ENCODE measurements around the gene POLRMT.

Gene POLRMT

GRCh38 chr19:650121-650520 is 16.8 kb upstream of the POLRMT start:
- no peaks in the 10 kb centered on the region for H3K27me3 ChIP-seq (ENCODE audit: control insufficient read depth, insufficient read depth, low read length)
- H3K9me3 ChIP-seq (ENCODE audit: control insufficient read depth, low read length): no peaks in the 10 kb centered on the region
- no peaks in the 10 kb centered on the region for H3K4me1 ChIP-seq (ENCODE audit: control insufficient read depth, insufficient read depth, low read length)
- no peak overlapping the region for H3K4me3 ChIP-seq (ENCODE audit: low read length)
- no peak overlapping the region for H3K9ac ChIP-seq (ENCODE audit: low read length)
- no peaks in the 10 kb centered on the region for H3K36me3 ChIP-seq (ENCODE audit: control insufficient read depth, insufficient read depth, low read length)

DNA sequence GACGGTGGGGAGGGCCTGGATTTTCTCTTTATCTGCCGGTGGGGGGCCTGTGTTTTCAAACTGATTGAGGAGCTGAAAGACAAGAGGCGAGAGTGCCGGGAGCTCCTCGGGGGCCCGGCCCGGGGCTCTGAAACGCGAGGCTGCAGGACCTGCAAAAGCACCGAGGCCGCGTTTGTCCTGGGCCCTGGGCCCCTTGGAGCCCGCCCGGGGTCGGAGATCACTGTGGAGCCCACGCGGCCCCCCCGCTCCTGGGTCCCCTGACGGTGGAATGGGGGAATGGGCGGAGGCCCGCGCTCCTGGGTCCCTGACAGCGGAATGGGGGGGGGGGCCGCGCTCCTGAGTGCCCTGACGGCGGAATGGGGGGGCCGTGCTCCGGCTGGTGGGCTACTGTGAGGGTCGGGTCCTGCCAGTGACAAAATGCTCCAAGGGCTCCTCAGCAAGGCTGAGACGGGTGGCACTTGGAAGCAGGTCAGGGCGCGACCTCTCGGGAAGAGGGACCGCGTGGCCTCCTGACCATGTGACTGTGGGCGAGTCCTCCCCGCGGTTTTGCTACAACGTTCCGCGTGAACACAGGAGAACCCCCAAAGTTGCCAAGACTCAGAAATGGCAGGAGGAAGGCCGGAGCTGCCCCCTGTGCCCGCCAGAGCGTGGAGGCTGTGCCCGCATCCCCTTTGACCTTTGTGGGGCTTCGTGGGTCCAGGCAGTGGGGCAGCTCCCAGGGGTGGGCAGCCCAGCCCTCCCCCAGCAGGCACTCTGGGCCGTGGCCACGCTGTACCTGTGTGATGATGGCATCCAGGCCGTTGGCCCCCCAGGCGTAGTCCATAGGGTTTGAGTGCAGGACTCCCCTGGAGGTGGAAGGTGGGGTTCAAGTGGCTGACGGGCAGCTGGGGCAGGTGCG is 15.8 kb upstream of the POLRMT start:
- Histone ChIP-seq H3K9ac (ENCODE audit: low read length) (no peak overlapping the region), H3K36me3 (ENCODE audit: control insufficient read depth, insufficient read depth, low read length) (no peaks in the 10 kb centered on the region)

GRCh38 chr19:648305-648704 is 15.0 kb upstream of the POLRMT start:
- H3K4me3 ChIP-seq (ENCODE audit: low read length): no peak overlapping the region
- no peak overlapping the region for H3K9ac ChIP-seq (ENCODE audit: low read length)
- no peaks in the 10 kb centered on the region for H3K9me3 ChIP-seq (ENCODE audit: control insufficient read depth, low read length)
- H3K36me3 ChIP-seq (ENCODE audit: control insufficient read depth, insufficient read depth, low read length): no peaks in the 10 kb centered on the region
- no peaks in the 10 kb centered on the region for H3K4me1 ChIP-seq (ENCODE audit: control insufficient read depth, insufficient read depth, low read length)
- H3K27me3 ChIP-seq (ENCODE audit: control insufficient read depth, insufficient read depth, low read length): no peaks in the 10 kb centered on the region

More for the DNA sequence above, 15.8 kb upstream of the POLRMT start:
- H3K27me3 ChIP-seq (ENCODE audit: control insufficient read depth, insufficient read depth, low read length): no peaks in the 10 kb centered on the region
- H3K9me3 ChIP-seq (ENCODE audit: control insufficient read depth, low read length): no peaks in the 10 kb centered on the region
- no peaks in the 10 kb centered on the region for H3K4me1 ChIP-seq (ENCODE audit: control insufficient read depth, insufficient read depth, low read length)
- H3K4me3 ChIP-seq (ENCODE audit: low read length): no peak overlapping the region

DNA sequence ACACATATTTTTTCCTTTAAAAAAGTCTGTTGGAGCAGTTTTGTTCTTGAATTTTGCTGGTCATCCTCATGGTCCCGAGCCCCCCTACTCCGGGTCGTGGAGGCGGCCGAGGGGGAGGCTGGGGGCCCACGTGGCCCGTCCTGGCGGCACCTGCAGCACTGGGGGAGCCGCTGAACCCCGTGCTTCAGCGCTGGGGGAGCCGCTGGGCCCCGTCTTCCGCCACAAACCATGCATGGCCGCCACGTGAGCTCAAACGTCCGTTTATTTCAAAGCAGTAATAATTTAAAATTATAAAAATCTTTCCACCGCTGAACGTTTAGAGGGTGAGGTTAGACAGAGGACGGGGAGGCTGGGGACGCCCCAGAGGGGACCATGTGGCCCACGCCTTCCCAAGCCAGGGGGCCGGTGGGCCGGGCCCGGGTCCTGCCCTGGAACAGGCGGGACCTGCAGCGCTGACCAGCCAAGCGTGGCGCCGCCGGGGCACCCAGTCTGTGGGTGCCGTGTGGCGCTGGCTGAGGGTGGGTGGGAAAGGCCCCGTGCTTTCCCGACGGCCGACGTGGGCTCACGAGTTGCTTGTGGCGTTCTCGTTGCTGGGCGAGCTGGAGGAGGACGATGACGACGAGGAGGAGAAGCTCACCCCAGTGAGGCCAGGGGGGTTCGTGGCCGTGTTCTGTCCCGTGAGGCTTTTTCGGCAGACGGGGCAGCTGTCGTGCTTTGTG is 14.4 kb upstream of the POLRMT start:
- no peaks in the 10 kb centered on the region for H3K9me3 ChIP-seq (ENCODE audit: control insufficient read depth, low read length)
- no peaks in the 10 kb centered on the region for H3K4me1 ChIP-seq (ENCODE audit: control insufficient read depth, insufficient read depth, low read length)
- no peaks in the 10 kb centered on the region for H3K27me3 ChIP-seq (ENCODE audit: control insufficient read depth, insufficient read depth, low read length)
- H3K4me3 ChIP-seq (ENCODE audit: low read length): no peak overlapping the region
- H3K36me3 ChIP-seq (ENCODE audit: control insufficient read depth, insufficient read depth, low read length): no peaks in the 10 kb centered on the region
- no peak overlapping the region for H3K9ac ChIP-seq (ENCODE audit: low read length)

- no peaks in the 10 kb centered on the region for H3K27me3 ChIP-seq (ENCODE audit: control insufficient read depth, insufficient read depth, low read length)
- no peaks in the 10 kb centered on the region for H3K36me3 ChIP-seq (ENCODE audit: control insufficient read depth, insufficient read depth, low read length)
- H3K9ac ChIP-seq (ENCODE audit: low read length): no peak overlapping the region
- H3K4me3 ChIP-seq (ENCODE audit: low read length): no peak overlapping the region
- no peaks in the 10 kb centered on the region for H3K4me1 ChIP-seq (ENCODE audit: control insufficient read depth, insufficient read depth, low read length)
- H3K9me3 ChIP-seq (ENCODE audit: control insufficient read depth, low read length): no peaks in the 10 kb centered on the region
Observed at GRCh38 chr19:646779-647565, 13.6 kb upstream of the POLRMT start.

DNA sequence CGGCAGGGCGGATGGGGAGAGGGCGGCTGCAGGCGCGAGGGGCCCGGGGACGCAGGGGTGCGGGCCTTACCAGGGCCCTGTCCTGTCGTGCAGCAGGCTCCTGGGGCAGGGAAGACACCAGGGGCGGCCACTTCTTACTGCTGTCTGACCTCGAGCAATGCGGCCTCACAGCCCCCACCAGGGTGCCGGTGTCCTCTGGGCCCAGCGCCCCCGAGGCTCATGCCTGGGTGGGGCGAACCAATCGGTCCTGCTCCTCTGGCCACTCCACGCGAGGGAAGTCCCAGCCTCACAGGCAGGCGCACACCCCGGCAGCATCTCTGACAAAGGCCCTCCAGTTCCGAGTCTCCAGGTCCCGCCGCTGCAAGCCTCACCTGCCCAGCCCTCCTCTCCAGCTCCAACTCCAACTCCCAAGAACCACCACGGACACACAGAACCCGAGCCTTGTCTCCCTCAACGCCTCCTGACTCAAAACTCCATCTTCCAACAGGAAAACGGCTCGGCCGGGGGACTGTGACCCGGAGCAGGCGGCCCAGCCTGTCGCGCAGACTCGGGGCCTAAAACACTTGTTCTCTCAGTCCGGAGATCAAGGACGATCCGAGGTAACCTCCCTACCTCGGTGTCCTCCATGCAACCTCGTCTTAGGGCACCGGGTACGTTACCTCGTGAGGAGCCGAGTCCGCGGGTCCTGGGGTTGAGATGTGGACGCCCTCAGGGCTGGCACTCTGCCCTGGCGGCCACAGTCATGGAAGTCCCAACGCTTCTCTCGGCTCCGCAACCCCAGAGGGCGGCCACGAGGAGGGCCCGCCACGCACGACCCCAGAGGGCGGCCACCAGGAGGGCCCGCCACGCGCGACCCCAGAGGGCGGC is 12.8 kb upstream of the POLRMT start:
- Histone ChIP-seq H3K36me3 (ENCODE audit: control insufficient read depth, insufficient read depth, low read length) (no peaks in the 10 kb centered on the region), H3K4me1 (ENCODE audit: control insufficient read depth, insufficient read depth, low read length) (no peaks in the 10 kb centered on the region), H3K9me3 (ENCODE audit: control insufficient read depth, low read length) (no peaks in the 10 kb centered on the region), H3K27me3 (ENCODE audit: control insufficient read depth, insufficient read depth, low read length) (no peaks in the 10 kb centered on the region), H3K9ac (ENCODE audit: low read length) (no peak overlapping the region), H3K4me3 (ENCODE audit: low read length) (no peak overlapping the region)

- Histone ChIP-seq H3K36me3 (ENCODE audit: control insufficient read depth, insufficient read depth, low read length) (no peaks in the 10 kb centered on the region), H3K9me3 (ENCODE audit: control insufficient read depth, low read length) (no peaks in the 10 kb centered on the region), H3K4me3 (ENCODE audit: low read length) (no peak overlapping the region), H3K4me1 (ENCODE audit: control insufficient read depth, insufficient read depth, low read length) (peaks cover 4% of the 10 kb centered on the region), H3K27me3 (ENCODE audit: control insufficient read depth, insufficient read depth, low read length) (no peaks in the 10 kb centered on the region), H3K9ac (ENCODE audit: low read length) (no peak overlapping the region)
Observed at GRCh38 chr19:644789-645188, 11.5 kb upstream of the POLRMT start.

DNA sequence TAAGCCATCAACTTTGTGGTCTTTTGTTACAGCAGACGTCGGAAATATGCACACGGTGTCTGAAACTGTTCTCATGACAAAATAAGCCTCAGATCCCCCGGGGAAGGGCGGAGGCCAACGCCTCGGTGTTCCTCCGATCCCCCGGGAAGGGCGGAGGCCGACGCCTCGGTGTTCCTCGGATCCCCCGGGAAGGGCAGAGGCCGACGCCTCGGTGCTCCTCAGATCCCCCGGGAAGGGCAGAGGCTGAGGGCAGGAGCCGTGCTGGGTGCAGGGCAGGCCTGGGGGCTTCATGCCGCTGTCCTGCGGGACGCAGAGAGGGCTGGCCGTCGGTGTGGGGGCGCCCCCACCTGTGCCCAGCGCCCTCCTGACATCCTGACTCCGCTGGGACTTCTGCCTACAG is 11.0 kb upstream of the POLRMT start:
- peaks cover 6% of the 10 kb centered on the region for H3K4me1 ChIP-seq (ENCODE audit: control insufficient read depth, insufficient read depth, low read length)
- no peaks in the 10 kb centered on the region for H3K27me3 ChIP-seq (ENCODE audit: control insufficient read depth, insufficient read depth, low read length)
- no peak overlapping the region for H3K4me3 ChIP-seq (ENCODE audit: low read length)
- H3K9me3 ChIP-seq (ENCODE audit: control insufficient read depth, low read length): no peaks in the 10 kb centered on the region
- H3K36me3 ChIP-seq (ENCODE audit: control insufficient read depth, insufficient read depth, low read length): no peaks in the 10 kb centered on the region
- no peak overlapping the region for H3K9ac ChIP-seq (ENCODE audit: low read length)

- Histone ChIP-seq H3K4me3 (ENCODE audit: low read length) (no peak overlapping the region), H3K9me3 (ENCODE audit: control insufficient read depth, low read length) (no peaks in the 10 kb centered on the region)
Observed at GRCh38 chr19:643736-644135, 10.4 kb upstream of the POLRMT start.

GRCh38 chr19:642767-643727 is 9.7 kb upstream of the POLRMT start:
- H3K9ac ChIP-seq (ENCODE audit: low read length): no peak overlapping the region
- no peak overlapping the region for H3K4me3 ChIP-seq (ENCODE audit: low read length)
- H3K4me1 ChIP-seq (ENCODE audit: control insufficient read depth, insufficient read depth, low read length): peaks cover 12% of the 10 kb centered on the region
- no peaks in the 10 kb centered on the region for H3K27me3 ChIP-seq (ENCODE audit: control insufficient read depth, insufficient read depth, low read length)
- no peaks in the 10 kb centered on the region for H3K36me3 ChIP-seq (ENCODE audit: control insufficient read depth, insufficient read depth, low read length)
- no peaks in the 10 kb centered on the region for H3K9me3 ChIP-seq (ENCODE audit: control insufficient read depth, low read length)

More at GRCh38 chr19:643736-644135, 10.4 kb upstream of the POLRMT start:
- no peaks in the 10 kb centered on the region for H3K27me3 ChIP-seq (ENCODE audit: control insufficient read depth, insufficient read depth, low read length)
- peaks cover 12% of the 10 kb centered on the region for H3K4me1 ChIP-seq (ENCODE audit: control insufficient read depth, insufficient read depth, low read length)
- no peak overlapping the region for H3K9ac ChIP-seq (ENCODE audit: low read length)
- no peaks in the 10 kb centered on the region for H3K36me3 ChIP-seq (ENCODE audit: control insufficient read depth, insufficient read depth, low read length)
